Esophagus squamous epithelium (tissue), 4 donors: ENCODE results near the gene ICA1.

Experiments used
- CTCF ChIP-seq, 6 experiments: fragments of 450-650 bp in 4 of 6; fragments of 200-600 bp in 2 of 6; sonication (generic) in 2 of 6; IDR thresholded peaks; one replicate each; pipeline ENCODE4 v1.5.1; 2016 to 2019; ENCODE audit warnings: antibody characterized with exemption in 6 of 6, mild to moderate bottlenecking in 4 of 6, moderate library complexity in 4 of 6
- POLR2A ChIP-seq, 4 donors: fragments of 450-650 bp; IDR thresholded peaks; one replicate each; pipeline ENCODE4 v1.6.1; 2017; ENCODE audit warnings: antibody characterized with exemption in 4 of 4, mild to moderate bottlenecking in 4 of 4, moderate library complexity in 3 of 4

GRCh38 chr7:8205031-8205387 lies 57.0 kb downstream of the ICA1 start:
- TF ChIP-seq CTCF (IDR thresholded peaks at IDR 0.05) = no peak
- no peak for TF ChIP-seq POLR2A (IDR thresholded peaks at IDR 0.05)
